Liver (tissue), 9 donors: ENCODE results near the gene HCFC1R1. TPM values are rescaled to one million over a fixed set of nuclear protein-coding genes. Genes with fewer than 3 reads are reported as not detected.

ENCODE experiments used
- DNase-seq: peaks from one replicate; pipeline ENCODE4 v3.0.0-alpha.2; 2017; ENCODE audit warnings: low spot score
- H3K27ac ChIP-seq, 2 donors: one replicate each; pipeline ENCODE4 v1.7.0; 2013; ENCODE audit warnings: inconsistent platforms in 2 of 2, low read length in 2 of 2, control low read depth in 1 of 2, low read depth in 1 of 2, mild to moderate bottlenecking in 1 of 2
- H3K27me3 ChIP-seq, 4 donors: one replicate each; pipeline versions ENCODE4 v1.6.1 to v1.7.0; 2013; ENCODE audit warnings: low read length in 3 of 4, inconsistent platforms in 1 of 4, mild to moderate bottlenecking in 1 of 4, moderate library complexity in 1 of 4; ENCODE audit not compliant: control insufficient read depth in 4 of 4, insufficient read depth in 4 of 4
- H3K36me3 ChIP-seq, 4 donors: one replicate each; pipeline versions ENCODE4 v1.6.1 to v1.7.0; 2013; ENCODE audit warnings: low read length in 3 of 4, mild to moderate bottlenecking in 3 of 4, low read depth in 1 of 4, moderate library complexity in 1 of 4; ENCODE audit not compliant: control insufficient read depth in 4 of 4, insufficient read depth in 3 of 4
- H3K4me1 ChIP-seq, 4 donors: one replicate each; pipeline versions ENCODE4 v1.6.1 to v1.7.0; 2013; ENCODE audit warnings: low read length in 3 of 4, mild to moderate bottlenecking in 3 of 4, moderate library complexity in 1 of 4; ENCODE audit not compliant: control insufficient read depth in 4 of 4, insufficient read depth in 4 of 4
- H3K4me3 ChIP-seq, 3 donors: one replicate each; pipeline versions ENCODE4 v1.6.1 to v1.7.0; 2013; ENCODE audit warnings: low read length in 3 of 3, control low read depth in 1 of 3, low read depth in 1 of 3, mild to moderate bottlenecking in 1 of 3
- H3K9ac ChIP-seq, 2 donors: one replicate each; pipeline ENCODE4 v1.7.0; 2013; ENCODE audit warnings: low read length in 2 of 2, mild to moderate bottlenecking in 2 of 2, moderate library complexity in 2 of 2, control low read depth in 1 of 2, low read depth in 1 of 2
- H3K9me3 ChIP-seq, 4 donors: one replicate each; pipeline versions ENCODE4 v1.6.1 to v1.7.0; 2013; ENCODE audit warnings: low read length in 3 of 4; ENCODE audit not compliant: control insufficient read depth in 4 of 4
- ATF3 ChIP-seq: IDR thresholded peaks from 2 replicates; pipeline ENCODE4 v1.6.1; 2016; ENCODE audit warnings: antibody characterized with exemption
- EGR1 ChIP-seq, 2 donors: IDR thresholded peaks; 2 replicates each; pipeline ENCODE4 v1.6.1; 2016 to 2018; ENCODE audit warnings: antibody characterized with exemption in 2 of 2, low read depth in 2 of 2
- FOXA1 ChIP-seq: IDR thresholded peaks from 2 replicates; pipeline ENCODE4 v1.6.1; 2016; ENCODE audit warnings: antibody characterized with exemption
- GABPA ChIP-seq, 2 donors: IDR thresholded peaks in 1 of 2; conservative IDR thresholded peaks in 1 of 2; 2 replicates each; pipeline ENCODE4 v1.6.1; 2016; ENCODE audit warnings: antibody characterized with exemption in 2 of 2, mild to moderate bottlenecking in 1 of 2, moderate library complexity in 1 of 2
- HNF4A ChIP-seq, 2 donors: conservative IDR thresholded peaks; 2 replicates each; pipeline ENCODE4 v1.6.1; 2016; ENCODE audit warnings: antibody characterized with exemption in 2 of 2, mild to moderate bottlenecking in 2 of 2
- HNF4G ChIP-seq: IDR thresholded peaks from 2 replicates; pipeline ENCODE4 v1.6.1; 2016; ENCODE audit warnings: antibody characterized with exemption
- JUND ChIP-seq, 2 donors: IDR thresholded peaks; 2 replicates each; pipeline ENCODE4 v1.6.1; 2016; ENCODE audit warnings: antibody characterized with exemption in 2 of 2
- MAX ChIP-seq: IDR thresholded peaks from 2 replicates; pipeline ENCODE4 v1.6.1; 2016; ENCODE audit warnings: antibody characterized with exemption
- NR2F2 ChIP-seq: IDR thresholded peaks from 2 replicates; pipeline ENCODE4 v1.6.1; 2016; ENCODE audit warnings: antibody characterized with exemption
- RAD21 ChIP-seq, 2 donors: IDR thresholded peaks; 2 replicates each; pipeline ENCODE4 v1.6.1; 2016; ENCODE audit warnings: antibody characterized with exemption in 2 of 2, mild to moderate bottlenecking in 2 of 2
- REST ChIP-seq: IDR thresholded peaks from 2 replicates; pipeline ENCODE4 v1.6.1; 2016; ENCODE audit warnings: antibody characterized with exemption, mild to moderate bottlenecking
- RXRA ChIP-seq, 2 donors: IDR thresholded peaks; 2 replicates each; pipeline ENCODE4 v1.6.1; 2017 to 2018; ENCODE audit warnings: antibody characterized with exemption in 2 of 2, mild to moderate bottlenecking in 1 of 2
- SP1 ChIP-seq: IDR thresholded peaks from 2 replicates; pipeline ENCODE4 v1.6.1; 2018; ENCODE audit warnings: antibody characterized with exemption, mild to moderate bottlenecking
- TAF1 ChIP-seq: conservative IDR thresholded peaks from 2 replicates; pipeline ENCODE4 v1.6.1; 2016; ENCODE audit warnings: antibody characterized with exemption, mild to moderate bottlenecking
- YY1 ChIP-seq: IDR thresholded peaks from 2 replicates; pipeline ENCODE4 v1.6.1; 2016; ENCODE audit warnings: antibody characterized with exemption, mild to moderate bottlenecking
- ZBTB33 ChIP-seq: IDR thresholded peaks from 2 replicates; pipeline ENCODE4 v1.6.1; 2016; ENCODE audit warnings: antibody characterized with exemption
- WGBS: extraction: QIAGEN DNeasy Blood & Tissue Kit; methylation state at CpG from one replicate; pipeline ENCODE4 v1.1.7; 2013; 5-methylcytosine and 5-hydroxymethylcytosine counted together
- polyA plus RNA-seq, 2 donors: library from polyadenylated mRNA; stranded (reverse) in 1 of 2; unstranded in 1 of 2; fragments of 200-250 nt in 1 of 2; fragments of >200 nt in 1 of 2; fragmentation: Nextera tagmentation in 1 of 2; extraction: Ambion mirVana in 1 of 2; gene quantifications; one replicate each; pipeline versions ENCODE4 v1.2.1 to v1.2.3, GENCODE V29; 2013 to 2015
- total RNA-seq, 2 donors: library from RNA; depleted of rRNA; stranded (reverse); fragments of >200 nt; gene quantifications; one replicate each; pipeline ENCODE4 v1.2.3, GENCODE V29; 2014
- donor health status: healthy.
- donor health status: healthy.
- donor health status: healthy.
- donor health status: healthy.
- donor health status: healthy.

The HCFC1R1 gene
- total and polyA plus RNA-seq, 4 donors, result 1.4 to 17.6 (median 9.2) TPM

- no peak overlapping the region for H3K4me3 ChIP-seq
- 43% methylated on average over 19 of the region's 19 CpGs for WGBS
Measured at GRCh38 chr16:3035289-3035971, 11.7 kb upstream of the HCFC1R1 start.

GRCh38 chr16:3032624-3033023 lies 8.9 kb upstream of the HCFC1R1 start:
- no peak for DNase-seq
- WGBS, result 38% methylated on average over 7 of the region's 7 CpGs
- H3K4me1 ChIP-seq, result peaks cover 0 to 23% (median 6%) of the 10 kb centered on the region in 4 donors
- no peak for TF ChIP-seq SP1
- no peak for TF ChIP-seq MAX
- TF ChIP-seq GABPA (IDR thresholded peaks at IDR 0.05 in 1 of 2, conservative IDR thresholded peaks at IDR 0.05 in 1 of 2), result no peak
- no peak for TF ChIP-seq YY1
- TF ChIP-seq REST, result no peak
- TF ChIP-seq TAF1, result no peak
- TF ChIP-seq RAD21 (IDR thresholded peaks at IDR 0.05), result no peak
- TF ChIP-seq HNF4A (conservative IDR thresholded peaks at IDR 0.05), result no peak
- TF ChIP-seq FOXA1, result no peak
- TF ChIP-seq HNF4G, result no peak

More at GRCh38 chr16:3035289-3035971, 11.7 kb upstream of the HCFC1R1 start:
- H3K27me3 ChIP-seq, result peaks cover 0 to 8% (median 5%) of the 10 kb centered on the region in 4 donors
- peaks cover 0 to 4% (median 0%) of the 10 kb centered on the region in 4 donors for H3K4me1 ChIP-seq
- DNase-seq, result no peak
- TF ChIP-seq TAF1 (no peak), ATF3 (no peak), JUND (IDR thresholded peaks at IDR 0.05) (no peak), EGR1 (IDR thresholded peaks at IDR 0.05; ENCODE audit: low read depth in 2 of 2) (no peak), HNF4A (conservative IDR thresholded peaks at IDR 0.05) (no peak), RXRA (IDR thresholded peaks at IDR 0.05) (no peak), GABPA (IDR thresholded peaks at IDR 0.05 in 1 of 2, conservative IDR thresholded peaks at IDR 0.05 in 1 of 2) (no peak), ZBTB33 (no peak), REST (no peak), NR2F2 (no peak), YY1 (no peak), SP1 (no peak)
- no peak overlapping the region for H3K9ac ChIP-seq
- no peaks in the 10 kb centered on the region for H3K36me3 ChIP-seq
- no peaks in the 10 kb centered on the region for H3K9me3 ChIP-seq
- H3K27ac ChIP-seq, result no peak overlapping the region

More at GRCh38 chr16:3032624-3033023, 8.9 kb upstream of the HCFC1R1 start:
- Histone ChIP-seq H3K36me3 (no peaks in the 10 kb centered on the region), H3K9me3 (no peaks in the 10 kb centered on the region), H3K27me3 (peaks cover 0 to 7% (median 5%) of the 10 kb centered on the region in 4 donors), H3K4me3 (no peak overlapping the region), H3K27ac (no peak overlapping the region), H3K9ac (no peak overlapping the region)
